D721Med (cell line): ENCODE data around the gene PLEKHJ1.

Source experiments
- DNase-seq: peaks from one replicate; pipeline ENCODE4 v3.0.0; 2011; ENCODE audit warnings: low spot score; ENCODE audit not compliant: insufficient read length
- FAIRE-seq: peaks from 2 replicates; lab custom pipeline; 2011; peaks lifted over from hg19 to GRCh38; lab: Jason Lieb, UNC
- TF ChIP-seq, protein P1 (sequence below): IDR thresholded peaks from 2 replicates; pipeline ENCODE4 v1.5.1; 2012; ENCODE audit warnings: mild to moderate bottlenecking, control low read depth; ENCODE audit not compliant: insufficient read depth; ENCODE audit errors: missing control alignments

Gene PLEKHJ1

GRCh38 chr19:2217591-2217990 lies 18.5 kb downstream of the PLEKHJ1 start:
- DNase-seq = no peak
- TF ChIP-seq, protein P1, sequence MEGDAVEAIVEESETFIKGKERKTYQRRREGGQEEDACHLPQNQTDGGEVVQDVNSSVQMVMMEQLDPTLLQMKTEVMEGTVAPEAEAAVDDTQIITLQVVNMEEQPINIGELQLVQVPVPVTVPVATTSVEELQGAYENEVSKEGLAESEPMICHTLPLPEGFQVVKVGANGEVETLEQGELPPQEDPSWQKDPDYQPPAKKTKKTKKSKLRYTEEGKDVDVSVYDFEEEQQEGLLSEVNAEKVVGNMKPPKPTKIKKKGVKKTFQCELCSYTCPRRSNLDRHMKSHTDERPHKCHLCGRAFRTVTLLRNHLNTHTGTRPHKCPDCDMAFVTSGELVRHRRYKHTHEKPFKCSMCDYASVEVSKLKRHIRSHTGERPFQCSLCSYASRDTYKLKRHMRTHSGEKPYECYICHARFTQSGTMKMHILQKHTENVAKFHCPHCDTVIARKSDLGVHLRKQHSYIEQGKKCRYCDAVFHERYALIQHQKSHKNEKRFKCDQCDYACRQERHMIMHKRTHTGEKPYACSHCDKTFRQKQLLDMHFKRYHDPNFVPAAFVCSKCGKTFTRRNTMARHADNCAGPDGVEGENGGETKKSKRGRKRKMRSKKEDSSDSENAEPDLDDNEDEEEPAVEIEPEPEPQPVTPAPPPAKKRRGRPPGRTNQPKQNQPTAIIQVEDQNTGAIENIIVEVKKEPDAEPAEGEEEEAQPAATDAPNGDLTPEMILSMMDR = no peak
- FAIRE-seq = no peak

DNA sequence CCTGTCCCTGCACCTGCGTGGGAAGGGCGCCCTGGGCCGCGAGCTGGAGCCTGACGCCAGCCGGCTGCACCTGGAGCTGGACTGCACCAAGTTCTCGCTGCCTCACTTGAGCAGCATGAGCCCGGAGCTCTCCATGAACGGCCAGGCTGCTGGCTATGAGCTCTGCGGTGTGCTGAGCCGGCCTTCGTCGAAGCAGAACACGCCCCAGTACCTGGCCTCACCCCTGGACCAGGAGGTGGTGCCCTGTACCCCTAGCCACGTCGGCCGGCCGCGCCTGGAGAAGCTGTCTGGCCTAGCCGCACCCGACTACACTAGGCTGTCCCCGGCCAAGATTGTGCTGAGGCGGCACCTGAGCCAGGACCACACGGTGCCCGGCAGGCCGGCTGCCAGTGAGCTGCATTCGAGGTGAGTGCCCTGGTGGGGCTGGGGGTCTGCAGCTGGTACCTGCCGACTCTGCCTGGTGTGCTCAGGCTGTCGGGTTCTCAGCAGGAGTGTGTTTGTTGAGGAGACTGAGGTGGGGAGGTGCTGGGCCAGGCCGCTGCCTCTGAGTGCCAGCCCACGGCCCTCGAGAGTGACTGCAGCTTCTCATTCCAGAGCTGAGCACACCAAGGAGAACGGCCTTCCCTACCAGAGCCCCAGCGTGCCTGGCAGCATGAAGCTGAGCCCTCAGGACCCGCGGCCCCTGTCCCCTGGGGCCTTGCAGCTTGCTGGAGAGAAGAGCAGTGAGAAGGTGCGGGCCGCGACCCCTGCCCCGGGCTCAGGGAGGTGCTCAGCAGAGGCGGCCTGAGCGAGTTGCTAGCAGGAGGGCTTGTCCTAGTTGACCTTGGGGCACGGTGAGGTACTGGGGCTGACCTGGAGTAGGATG lies 19.5 kb downstream of the PLEKHJ1 start:
- TF ChIP-seq, protein P1 = no peak
- FAIRE-seq = no peak
- no peak for DNase-seq

DNA sequence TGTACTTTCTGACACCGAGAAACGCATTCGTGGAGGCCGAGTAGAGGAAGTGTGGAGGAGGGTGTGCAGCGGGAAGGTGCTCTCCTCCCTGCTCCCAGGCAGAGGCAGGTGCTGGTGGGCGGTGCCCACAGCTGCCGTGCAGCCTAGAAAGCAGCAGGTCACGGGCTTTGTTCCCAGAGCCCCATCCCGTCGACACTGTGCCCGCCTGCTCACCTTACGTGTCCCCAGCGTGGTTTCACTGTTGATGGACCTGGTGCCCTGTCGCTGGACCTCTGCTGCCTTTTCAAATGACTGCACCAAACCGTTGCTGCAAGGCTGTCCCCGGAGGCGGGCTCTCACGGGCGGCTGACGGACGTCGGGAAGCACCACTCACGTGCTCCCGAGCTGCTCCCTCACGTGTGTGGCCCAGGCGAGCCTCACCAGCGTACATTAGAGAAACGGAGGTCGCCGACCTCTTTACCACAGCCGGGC lies 20.8 kb downstream of the PLEKHJ1 start:
- TF ChIP-seq, protein P1 = no peak
- DNase-seq = no peak
- no peak for FAIRE-seq

DNA sequence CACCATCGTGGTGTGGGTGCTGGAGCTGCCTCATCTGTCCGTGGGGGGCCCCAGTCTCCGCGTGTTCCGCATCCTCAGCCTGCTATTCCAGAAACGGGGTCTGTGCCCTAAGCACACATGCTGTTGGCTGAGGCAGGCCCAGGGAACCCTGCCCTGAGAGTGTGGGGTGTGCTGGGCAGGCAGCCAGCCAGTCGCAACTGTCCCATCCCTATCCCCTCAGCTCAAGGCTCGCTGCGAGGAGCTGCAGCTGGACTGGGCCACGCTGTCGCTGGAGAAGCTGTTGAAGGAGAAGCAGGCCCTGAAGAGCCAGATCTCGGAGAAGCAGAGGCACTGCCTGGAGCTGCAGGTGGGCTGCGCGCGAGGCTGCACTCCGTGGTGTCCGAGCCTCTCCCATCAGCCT lies 21.9 kb downstream of the PLEKHJ1 start:
- FAIRE-seq (no peak), DNase-seq (no peak)
- TF ChIP-seq, protein P1 = no peak

DNA sequence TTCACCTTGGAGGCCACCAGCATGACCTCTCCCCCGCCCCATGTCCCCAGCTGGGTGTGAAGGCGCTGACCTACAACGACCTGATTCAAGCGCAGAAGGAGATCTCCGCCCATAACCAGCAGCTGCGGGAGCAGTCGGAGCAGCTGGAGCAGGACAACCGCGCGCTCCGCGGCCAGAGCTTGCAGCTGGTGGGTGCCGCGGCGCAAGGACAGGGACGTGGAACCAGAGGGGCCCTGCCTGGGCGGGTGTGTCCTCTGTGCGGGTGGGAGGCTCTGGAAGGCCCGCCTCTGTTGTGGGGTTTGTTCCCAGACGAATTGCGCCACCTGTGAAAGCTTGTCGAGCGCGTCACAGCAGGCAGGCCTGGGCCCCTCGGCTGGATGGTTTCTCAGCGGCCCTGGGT lies 22.3 kb downstream of the PLEKHJ1 start:
- no peak for FAIRE-seq
- TF ChIP-seq, protein P1 = no peak
- no peak for DNase-seq

DNA sequence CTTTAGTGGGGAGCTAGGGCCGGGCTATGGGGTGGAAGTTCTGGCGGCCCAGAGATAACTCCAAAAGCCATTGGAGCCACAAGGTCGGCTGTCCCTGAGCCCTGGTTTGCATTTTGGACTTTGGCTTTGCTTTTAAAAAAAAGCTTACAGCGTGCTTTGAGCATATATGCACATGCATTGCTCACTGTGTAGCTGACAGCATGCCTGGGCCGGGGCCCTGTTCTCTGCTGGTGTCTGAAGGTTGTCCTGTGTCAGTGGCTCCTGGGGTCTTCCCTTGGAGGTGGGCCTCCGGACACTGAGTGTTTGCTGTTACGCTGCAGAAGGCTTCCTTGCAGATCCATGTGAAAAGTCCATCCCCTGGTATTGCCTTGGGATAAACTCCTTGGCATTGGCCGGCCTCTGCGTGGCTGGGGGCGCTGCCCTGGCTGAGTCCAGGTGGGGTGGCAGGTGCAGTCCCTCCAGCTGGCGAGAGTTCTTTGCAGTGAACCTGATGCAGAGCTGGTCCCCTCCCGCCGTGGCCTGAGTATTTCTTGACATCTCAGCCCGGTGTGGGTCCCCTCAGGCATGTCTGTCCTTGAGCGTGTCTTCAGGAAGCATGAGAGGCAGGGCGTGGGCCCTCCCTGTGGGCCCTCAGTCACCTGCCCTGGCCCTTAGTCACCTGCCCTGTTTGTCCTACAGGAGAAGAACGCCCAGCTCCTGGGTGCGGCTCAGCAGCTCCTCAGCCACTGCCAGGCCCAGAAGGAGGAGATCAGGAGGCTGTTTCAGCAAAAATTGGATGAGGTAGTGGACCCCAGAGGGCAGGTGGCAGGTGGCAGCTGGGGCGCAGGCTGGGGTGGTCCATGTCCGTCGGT lies 23.0 kb downstream of the PLEKHJ1 start:
- TF ChIP-seq, protein P1 = no peak
- DNase-seq (no peak), FAIRE-seq (no peak)
